ENCODE data around the gene SNX9. TPM values are rescaled to one million over a fixed set of nuclear protein-coding genes. Genes with fewer than 3 reads are reported as not detected.

SNX9 gene
- total RNA-seq, 6 donors from 2014 or later = 13.6 to 31.6 (median 19.0) TPM

DNA sequence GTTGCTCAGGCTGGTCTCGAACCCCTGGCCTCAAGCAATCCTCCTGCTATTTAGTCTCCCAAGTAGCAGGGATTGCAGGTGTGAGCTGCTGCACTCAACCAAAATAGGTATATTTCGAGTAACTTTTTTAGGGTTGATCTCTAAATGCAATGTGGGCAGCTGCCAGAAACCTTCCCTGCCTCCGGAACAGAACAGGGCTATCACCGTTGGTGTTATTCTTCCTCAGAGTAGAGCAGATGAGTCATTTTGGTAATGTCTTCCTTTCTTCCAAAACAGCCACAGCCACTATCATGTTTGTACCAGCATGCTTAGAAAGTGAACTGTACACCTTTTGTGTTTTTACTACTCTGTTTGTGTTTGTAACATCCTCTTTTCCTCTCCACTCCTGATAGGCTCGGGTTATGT, 44.1 kb downstream of the SNX9 start:
- ATAC-seq (ENCODE audit: low FRiP score in 2 of 2) (peak in 1 of 2 donors; percentile 55), DNase-seq (no peak)
- no peaks in the 10 kb centered on the region for H3K27me3 ChIP-seq
- TF ChIP-seq, protein P1, sequence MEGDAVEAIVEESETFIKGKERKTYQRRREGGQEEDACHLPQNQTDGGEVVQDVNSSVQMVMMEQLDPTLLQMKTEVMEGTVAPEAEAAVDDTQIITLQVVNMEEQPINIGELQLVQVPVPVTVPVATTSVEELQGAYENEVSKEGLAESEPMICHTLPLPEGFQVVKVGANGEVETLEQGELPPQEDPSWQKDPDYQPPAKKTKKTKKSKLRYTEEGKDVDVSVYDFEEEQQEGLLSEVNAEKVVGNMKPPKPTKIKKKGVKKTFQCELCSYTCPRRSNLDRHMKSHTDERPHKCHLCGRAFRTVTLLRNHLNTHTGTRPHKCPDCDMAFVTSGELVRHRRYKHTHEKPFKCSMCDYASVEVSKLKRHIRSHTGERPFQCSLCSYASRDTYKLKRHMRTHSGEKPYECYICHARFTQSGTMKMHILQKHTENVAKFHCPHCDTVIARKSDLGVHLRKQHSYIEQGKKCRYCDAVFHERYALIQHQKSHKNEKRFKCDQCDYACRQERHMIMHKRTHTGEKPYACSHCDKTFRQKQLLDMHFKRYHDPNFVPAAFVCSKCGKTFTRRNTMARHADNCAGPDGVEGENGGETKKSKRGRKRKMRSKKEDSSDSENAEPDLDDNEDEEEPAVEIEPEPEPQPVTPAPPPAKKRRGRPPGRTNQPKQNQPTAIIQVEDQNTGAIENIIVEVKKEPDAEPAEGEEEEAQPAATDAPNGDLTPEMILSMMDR (IDR thresholded peaks at IDR 0.05) = no peak
- no peak for TF ChIP-seq EP300 (IDR thresholded peaks at IDR 0.05)
- TF ChIP-seq POLR2AphosphoS5 (IDR thresholded peaks at IDR 0.05) = no peak
- no peak for TF ChIP-seq POLR2A (IDR thresholded peaks at IDR 0.05)
- peaks cover 0 to 4% (median 2%) of the 10 kb centered on the region in 4 donors for H3K4me1 ChIP-seq
- 58 to 67% methylated on average over 5 of the region's 5 CpGs for WGBS, 2 donors
- H3K36me3 ChIP-seq = peaks cover 0 to 15% (median 2%) of the 10 kb centered on the region in 4 donors
- no peak overlapping the region for H3K27ac ChIP-seq
- no peak overlapping the region for H3K4me3 ChIP-seq
- no peaks in the 10 kb centered on the region for H3K9me3 ChIP-seq

DNA sequence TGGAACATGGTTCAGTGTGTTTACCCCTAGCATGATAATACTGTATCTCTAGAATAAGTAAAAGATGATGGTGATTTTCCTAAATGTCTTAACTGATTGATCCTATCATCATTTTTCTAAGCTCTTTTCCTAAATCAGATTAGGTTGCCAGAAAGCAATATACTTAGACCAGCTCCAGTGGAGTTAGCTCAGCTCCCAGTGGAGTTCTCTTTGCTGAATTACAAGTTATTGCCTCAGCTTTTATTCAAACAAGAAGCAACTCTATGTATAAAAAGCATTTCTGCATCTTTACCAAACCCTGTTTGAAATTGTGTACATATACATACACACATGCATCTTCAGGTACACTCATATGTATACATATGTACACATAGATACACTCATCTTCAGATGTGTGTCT, 44.9 kb downstream of the SNX9 start:
- no peaks in the 10 kb centered on the region for H3K9me3 ChIP-seq
- ATAC-seq (ENCODE audit: low FRiP score in 2 of 2) = no peak
- H3K27me3 ChIP-seq = no peaks in the 10 kb centered on the region
- DNase-seq = no peak
- peaks cover 0 to 4% (median 2%) of the 10 kb centered on the region in 4 donors for H3K4me1 ChIP-seq
- H3K4me3 ChIP-seq = no peak overlapping the region
- peaks cover 0 to 15% (median 2%) of the 10 kb centered on the region in 4 donors for H3K36me3 ChIP-seq
- TF ChIP-seq POLR2A (IDR thresholded peaks at IDR 0.05) = no peak
- TF ChIP-seq EP300 (IDR thresholded peaks at IDR 0.05) = no peak
- TF ChIP-seq POLR2AphosphoS5 (IDR thresholded peaks at IDR 0.05) = no peak
- TF ChIP-seq, protein P1 (IDR thresholded peaks at IDR 0.05) = no peak
- no peak overlapping the region for H3K27ac ChIP-seq

DNA sequence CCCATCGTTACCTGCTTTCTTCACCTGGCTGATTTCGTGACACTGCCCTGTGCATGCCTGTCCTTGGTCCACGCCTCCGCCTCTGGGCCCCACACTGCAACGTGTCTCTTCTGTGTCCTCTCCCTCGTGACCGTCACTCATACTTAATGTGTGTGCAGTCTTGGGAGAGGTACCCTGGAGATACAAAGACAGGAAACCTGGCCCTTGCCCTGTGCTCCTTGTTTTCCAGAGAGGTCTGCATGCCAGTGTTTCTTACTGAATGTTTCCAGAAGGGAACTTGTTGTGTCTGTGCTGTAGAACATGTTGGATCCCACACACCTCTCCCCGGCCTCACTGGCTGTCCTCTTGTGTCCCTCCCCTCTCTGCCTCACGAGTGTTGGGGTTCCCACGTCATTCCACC, 45.8 kb downstream of the SNX9 start:
- ATAC-seq (ENCODE audit: low FRiP score in 2 of 2) (no peak), DNase-seq (no peak)
- Histone ChIP-seq H3K4me3 (no peak overlapping the region), H3K27ac (no peak overlapping the region), H3K27me3 (no peaks in the 10 kb centered on the region), H3K36me3 (peaks cover 0 to 16% (median 2%) of the 10 kb centered on the region in 4 donors), H3K4me1 (peaks cover 0 to 4% (median 2%) of the 10 kb centered on the region in 4 donors), H3K9me3 (no peaks in the 10 kb centered on the region)
- WGBS, 2 donors = 78 to 86% methylated on average over 10 of the region's 10 CpGs
- TF ChIP-seq, protein P1 (IDR thresholded peaks at IDR 0.05) = no peak
- no peak for TF ChIP-seq POLR2A (IDR thresholded peaks at IDR 0.05)
- TF ChIP-seq EP300 (IDR thresholded peaks at IDR 0.05) = no peak
- no peak for TF ChIP-seq POLR2AphosphoS5 (IDR thresholded peaks at IDR 0.05)

DNA sequence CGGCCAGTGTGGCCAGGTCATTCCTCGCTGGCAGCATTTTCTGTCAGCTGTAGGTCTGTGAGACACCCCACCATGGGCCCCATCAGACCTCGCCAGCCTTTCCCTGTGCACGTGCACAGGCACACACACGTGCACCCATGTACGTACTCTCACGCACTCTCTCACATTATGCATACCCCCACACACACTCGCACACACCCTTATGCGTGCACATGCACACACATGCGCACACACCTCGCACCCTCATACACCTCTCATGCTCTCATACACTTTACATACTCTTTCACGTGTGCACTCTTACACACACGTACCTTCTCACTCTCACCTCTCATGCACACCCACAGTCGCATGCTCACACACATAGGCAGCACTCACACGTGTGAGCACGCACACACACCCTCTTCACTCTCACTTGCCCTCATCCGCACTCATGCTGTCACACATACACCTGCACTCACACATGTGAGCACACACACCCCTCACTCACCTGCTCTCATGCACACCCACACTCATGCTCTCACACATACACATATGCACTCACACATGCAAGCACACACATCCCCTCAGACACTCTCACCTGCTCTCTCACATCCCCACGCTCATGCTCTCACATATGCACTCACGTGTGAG, 46.7 kb downstream of the SNX9 start:
- DNase-seq (no peak), ATAC-seq (ENCODE audit: low FRiP score in 2 of 2) (peak in 1 of 2 donors; percentile 45)
- TF ChIP-seq EP300 (IDR thresholded peaks at IDR 0.05) = no peak
- TF ChIP-seq POLR2AphosphoS5 (IDR thresholded peaks at IDR 0.05) = no peak
- TF ChIP-seq, protein P1 (IDR thresholded peaks at IDR 0.05) = no peak
- TF ChIP-seq POLR2A (IDR thresholded peaks at IDR 0.05) = no peak
- Histone ChIP-seq H3K4me1 (peaks cover 0 to 4% (median 2%) of the 10 kb centered on the region in 4 donors), H3K27ac (no peak overlapping the region), H3K27me3 (no peaks in the 10 kb centered on the region), H3K9me3 (no peaks in the 10 kb centered on the region), H3K36me3 (peaks cover 0 to 25% (median 3%) of the 10 kb centered on the region in 4 donors), H3K4me3 (no peak overlapping the region)
- WGBS, 2 donors = 95 to 98% methylated on average over 17 to 19 of the region's 19 CpGs

Measured in upper lobe of left lung (tissue), 6 donors.